CD4-positive, alpha-beta T cell treated with Interleukin-17A for 4 hours (primary cell): ENCODE results near the gene LECT2.

ENCODE experiments used
- DNase-seq: peaks from one replicate; pipeline ENCODE4 v3.0.0-alpha.2; 2020; ENCODE audit warnings: mixed read lengths

Gene LECT2

GRCh38 chr5:135930949-135931295, 23.9 kb downstream of the LECT2 start:
- DNase-seq, result no peak

DNA sequence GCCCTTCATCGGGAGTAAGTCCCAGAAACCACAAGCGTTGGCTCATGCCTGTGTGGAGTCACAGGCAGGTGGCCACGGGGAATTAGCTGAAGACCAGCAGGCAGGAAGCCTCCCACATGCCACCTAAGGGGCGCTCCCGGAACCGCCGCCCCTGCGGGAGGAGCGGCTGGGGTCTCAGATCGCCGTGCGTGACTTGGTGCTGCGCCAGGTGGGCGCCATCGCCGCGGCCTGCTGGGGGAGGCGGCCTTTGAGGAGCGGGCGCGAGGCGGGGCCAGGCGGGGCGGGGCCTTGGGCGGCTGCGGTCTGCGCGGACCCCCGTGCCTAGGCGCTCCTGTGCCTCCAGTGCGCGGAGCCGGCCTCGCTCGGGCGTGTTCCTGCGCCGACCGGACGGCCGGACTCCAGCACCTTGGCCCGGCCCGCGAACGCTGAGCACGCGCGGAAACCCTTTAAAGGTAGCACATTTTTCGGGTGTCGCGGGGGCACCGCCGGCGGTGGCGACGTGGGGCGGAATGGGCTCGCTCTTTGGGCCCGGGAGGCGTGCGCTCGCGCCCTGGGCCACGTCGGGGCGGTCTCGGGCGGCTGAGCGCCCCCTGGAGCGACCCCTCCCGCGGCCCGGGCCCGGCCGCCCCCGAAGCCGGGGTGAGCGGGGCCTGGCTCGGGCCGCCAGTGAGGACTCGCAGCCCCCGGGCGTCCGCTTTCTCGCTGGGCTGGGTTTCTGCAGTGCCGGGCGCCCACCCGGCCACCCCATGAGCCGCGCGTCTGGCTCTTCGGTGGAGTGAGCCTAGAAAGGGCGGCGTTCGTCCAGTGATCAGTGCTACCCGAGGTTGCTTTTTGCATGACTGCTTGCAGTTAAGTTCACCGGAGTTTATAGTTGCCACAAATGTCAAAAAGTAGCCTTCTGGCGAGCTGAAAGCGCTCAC, 24.5 kb downstream of the LECT2 start:
- DNase-seq, result no peak

GRCh38 chr5:135921388-135921787, 33.4 kb downstream of the LECT2 start:
- no peak for DNase-seq

- DNase-seq, result no peak
These were observed 34.6 kb downstream of the LECT2 start for GRCh38 chr5:135920199-135920598.

DNA sequence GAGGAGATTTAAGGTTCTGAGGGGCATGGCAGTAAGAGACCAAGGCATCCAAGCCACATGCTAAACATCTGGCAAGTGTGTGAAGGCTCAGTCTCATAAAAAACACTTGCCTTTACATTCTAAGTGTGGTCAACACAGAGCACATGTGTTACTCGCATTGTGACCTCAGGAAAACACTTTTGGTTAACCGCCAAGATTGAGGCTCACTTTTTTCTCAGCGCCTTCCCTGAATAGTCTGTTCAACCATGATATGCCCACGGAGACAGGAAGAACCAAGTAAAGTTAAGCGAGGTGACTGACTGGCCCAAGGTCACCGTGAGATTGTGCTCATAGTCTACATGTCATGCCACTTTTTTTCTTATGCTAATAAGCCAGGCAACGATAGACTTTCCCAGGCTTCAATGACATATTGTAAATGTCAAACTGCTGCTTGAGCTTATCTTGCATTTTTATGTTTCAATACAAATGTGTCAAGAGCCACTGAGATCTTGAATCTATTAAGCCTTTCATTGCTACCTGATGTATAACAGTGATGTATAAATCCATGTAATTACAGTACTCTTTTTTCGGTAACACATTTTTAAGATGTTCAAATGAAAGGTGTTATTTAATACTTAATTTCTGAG, 38.0 kb downstream of the LECT2 start:
- DNase-seq, result no peak

- no peak for DNase-seq
These were observed 39.2 kb downstream of the LECT2 start for GRCh38 chr5:135915466-135916001.

GRCh38 chr5:135913713-135914626, 40.8 kb downstream of the LECT2 start:
- no peak for DNase-seq

- DNase-seq, result no peak
These were observed 49.6 kb downstream of the LECT2 start for GRCh38 chr5:135905144-135905543.

DNA sequence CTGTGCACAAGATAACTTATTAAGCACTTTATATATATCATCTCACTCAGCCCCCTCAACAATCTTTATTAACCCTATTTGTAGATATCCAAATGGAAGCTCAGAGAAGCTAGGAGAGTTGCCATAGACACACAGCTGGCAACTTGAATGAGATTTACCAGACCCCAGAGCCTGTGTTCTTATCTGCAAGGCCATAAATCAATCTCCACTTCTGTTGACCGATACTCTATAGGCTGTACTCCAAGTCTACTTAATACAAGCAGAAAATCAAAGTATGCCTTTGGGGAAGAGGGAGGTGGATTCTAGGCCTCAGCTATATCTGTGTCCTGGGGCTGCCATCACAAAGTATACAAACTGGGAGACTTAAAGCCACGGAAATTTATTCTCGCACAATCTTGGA, 53.1 kb downstream of the LECT2 start:
- no peak for DNase-seq

DNA sequence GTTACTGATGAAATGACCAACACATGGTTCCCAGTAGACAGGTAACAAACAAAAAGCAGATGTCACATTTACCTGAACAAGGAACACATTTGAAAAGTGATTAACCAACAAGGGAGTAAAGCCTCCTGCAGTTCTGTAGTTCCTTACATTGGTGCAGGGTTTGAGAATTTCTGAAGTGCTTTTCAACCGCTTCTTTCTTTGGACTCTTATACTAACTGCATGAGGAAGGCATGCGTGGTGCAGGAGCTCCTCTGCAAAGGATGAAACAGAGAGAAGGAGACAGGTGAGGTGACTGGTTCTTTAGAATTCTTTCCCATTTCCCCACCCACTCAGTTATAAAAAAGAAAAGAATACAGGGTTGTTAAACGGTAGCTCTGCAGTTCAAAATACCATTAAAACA, 54.5 kb downstream of the LECT2 start:
- DNase-seq, result no peak

DNA sequence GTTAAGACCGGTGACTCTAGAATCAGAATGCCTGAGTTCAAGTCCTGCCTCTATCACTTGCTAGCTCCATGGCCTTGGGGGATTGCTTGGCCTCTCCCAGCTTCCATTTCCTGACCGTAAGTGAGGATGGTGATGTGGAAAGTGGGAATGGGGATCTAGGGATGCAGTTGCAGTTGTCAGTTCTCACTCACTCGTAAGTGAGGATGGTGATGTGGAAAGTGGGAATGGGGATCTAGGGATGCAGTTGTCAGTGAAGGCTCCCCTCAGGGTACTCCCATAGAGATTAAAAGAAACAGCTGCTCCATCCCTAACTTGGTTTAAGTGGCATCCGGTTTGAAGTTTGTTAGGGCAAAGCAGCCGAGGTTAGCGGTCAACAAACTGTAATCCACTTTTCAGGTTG, 56.1 kb downstream of the LECT2 start:
- no peak for DNase-seq
